Stimulated activated CD8-positive, alpha-beta memory T cell treated with anti-CD3 and anti-CD28 coated beads, Interleukin-4, amount 100 ng/mL, for 1 hour (primary cell): ENCODE measurements around the gene IL1RAPL2.
"Not testable (repeated sequence)": the region's sequence is repeated elsewhere in the genome, so short reads cannot be mapped to it uniquely, and the experiment has no call there.

Experiments
- DNase-seq, 2 donors: peaks; one replicate each; pipeline ENCODE4 v3.0.0-alpha.2; 2020; ENCODE audit warnings: low read depth in 2 of 2, low spot score in 1 of 2

Gene IL1RAPL2

DNA sequence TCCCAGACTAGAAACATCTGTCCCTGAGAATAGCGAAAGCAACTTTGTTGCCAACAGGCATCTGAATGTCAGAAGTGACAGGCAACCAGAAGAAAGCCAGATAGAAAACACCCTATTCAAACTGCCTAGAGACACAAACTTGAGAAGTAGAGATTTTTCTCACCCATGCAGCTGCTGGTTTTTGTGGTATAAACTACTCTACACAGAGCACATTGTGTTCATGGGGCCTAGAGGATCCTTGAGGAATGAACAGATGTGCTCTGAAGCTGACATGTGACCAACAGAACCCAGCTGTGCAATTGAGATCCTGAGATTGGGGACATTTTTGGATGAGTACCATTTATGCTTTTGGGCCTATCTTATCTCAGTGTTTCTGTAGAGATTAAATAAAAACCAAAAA lies 1192.8 kb downstream of the IL1RAPL2 start:
- no peak for DNase-seq

DNA sequence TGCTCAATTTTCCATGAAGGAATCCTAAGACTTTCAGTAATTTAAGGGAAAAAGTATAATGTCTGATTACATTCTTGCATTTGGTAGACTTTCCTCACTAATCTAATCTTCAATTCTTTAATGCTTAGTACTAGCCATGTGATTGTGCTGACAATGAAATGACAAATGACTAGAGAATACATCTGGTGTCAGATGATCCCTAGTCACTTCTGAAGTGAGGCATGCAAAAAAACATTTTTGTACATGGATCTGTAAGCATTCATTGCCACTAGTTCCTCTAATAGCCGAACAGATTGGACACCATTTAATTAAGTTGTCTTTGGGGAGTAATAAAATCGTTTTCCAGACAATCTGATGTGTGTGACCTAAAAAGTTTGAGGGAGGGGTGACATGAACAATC lies 1193.6 kb downstream of the IL1RAPL2 start:
- no peak for DNase-seq

DNA sequence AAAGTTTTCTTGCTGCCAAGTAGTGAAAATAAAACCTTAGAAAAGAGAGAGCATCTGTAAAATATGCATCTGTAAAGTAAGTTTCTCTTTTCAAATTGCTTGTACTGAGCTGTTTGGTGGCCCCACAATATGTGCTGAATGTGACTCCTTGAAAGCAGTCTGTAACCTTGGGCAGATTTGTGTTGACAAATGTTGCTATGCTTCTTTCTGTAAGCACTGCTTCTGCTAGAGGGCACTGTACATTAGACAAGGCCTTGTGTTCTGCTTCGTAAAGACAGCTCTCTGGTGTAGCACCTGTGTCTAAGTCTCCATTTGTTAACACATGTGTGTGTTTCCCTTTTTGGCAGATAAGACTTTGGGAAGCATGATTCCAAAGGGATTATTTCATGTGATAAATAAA lies 1199.7 kb downstream of the IL1RAPL2 start:
- DNase-seq, result no peak

DNA sequence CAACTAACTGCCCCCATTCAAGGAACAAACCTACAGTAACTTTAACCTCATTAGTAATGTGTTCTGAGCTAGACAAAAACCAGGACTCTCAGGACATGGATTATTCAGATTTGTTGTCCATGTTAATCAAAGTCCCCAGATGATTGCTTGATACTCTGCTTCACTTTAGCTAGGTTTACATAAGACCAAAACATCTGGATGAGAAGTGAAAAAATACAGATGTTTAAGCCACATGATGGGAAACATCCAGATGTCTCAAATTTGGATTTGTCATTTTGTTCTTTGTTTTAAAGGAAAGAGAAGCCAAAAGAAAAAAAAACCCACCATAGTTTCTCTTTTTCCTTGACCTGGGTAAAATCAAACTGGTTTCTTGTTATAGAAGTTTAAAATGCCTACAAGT lies 1207.8 kb downstream of the IL1RAPL2 start:
- DNase-seq, result no peak

DNA sequence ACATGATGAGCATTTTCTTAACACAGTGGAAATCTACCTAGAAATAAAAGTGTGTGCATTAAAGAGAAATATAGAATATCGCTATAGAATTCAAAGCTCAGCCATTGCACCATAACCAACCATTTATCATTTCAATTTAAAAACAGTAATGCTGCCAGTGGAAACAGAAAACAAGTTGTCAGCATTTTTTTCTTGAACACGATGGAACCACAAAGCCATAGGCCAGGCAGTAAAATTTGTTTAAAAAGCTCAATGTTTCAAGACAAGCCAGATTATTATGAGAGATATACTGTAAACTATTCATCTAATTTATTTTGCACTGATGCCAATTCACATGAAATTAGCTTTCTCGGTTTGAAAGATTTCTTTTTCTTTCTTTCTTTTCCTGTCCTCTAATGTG lies 1209.7 kb downstream of the IL1RAPL2 start:
- DNase-seq, result no peak

DNA sequence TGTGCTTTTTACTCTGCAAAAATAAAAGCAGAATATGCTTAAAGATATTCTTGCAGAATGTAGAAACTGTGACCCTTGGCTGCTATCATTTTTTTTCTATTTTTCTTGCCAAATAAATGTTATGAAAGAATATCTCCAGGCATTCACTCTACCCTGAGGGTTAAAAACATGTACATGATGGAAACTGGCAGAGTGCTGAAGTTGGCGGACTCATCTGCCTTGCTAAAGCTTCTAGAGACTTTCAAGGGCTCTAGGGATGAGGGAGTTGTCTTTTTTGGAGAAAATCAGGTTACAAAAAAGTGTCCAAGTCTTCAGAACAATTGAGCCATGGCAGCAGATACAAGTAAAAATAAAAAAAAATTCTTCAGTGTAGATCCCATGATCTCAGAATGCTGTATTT lies 1215.8 kb downstream of the IL1RAPL2 start:
- DNase-seq, result no peak

DNA sequence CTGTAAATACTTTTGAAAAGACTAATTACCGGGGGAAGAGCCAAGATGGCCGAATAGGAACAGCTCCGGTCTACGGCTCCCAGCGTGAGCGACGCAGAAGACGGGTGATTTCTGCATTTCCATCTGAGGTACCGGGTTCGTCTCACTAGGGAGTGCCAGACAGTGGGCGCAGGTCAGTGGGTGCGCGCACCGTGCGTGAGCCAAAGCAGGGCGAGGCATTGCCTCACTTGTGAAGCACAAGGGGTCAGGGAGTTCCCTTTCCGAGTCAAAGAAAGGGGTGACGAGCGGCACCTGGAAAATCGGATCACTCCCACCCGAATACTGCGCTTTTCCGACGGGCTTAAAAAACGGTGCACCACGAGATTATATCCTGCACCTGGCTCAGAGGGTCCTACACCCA lies 1230.9 kb downstream of the IL1RAPL2 start:
- not testable (repeated sequence) for DNase-seq

DNA sequence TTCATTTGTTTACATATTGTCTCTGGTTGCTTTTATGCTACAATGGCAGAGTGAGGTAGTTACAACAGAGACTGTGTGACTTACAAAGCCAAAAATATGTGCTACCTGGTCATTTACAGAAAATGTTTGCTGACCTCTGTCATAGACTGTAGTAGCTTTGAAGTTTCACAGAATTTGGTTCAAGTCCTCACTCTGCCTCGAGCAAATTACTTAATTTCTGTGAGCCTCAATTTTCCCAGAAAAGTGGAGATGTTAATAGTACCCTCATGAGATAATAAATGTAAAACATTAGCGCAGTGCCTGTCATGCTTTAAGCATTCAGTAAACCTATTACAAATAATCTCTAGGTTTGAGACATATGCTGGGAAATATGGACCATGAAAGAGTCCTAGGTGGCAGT lies 1237.9 kb downstream of the IL1RAPL2 start:
- DNase-seq, result no peak

DNA sequence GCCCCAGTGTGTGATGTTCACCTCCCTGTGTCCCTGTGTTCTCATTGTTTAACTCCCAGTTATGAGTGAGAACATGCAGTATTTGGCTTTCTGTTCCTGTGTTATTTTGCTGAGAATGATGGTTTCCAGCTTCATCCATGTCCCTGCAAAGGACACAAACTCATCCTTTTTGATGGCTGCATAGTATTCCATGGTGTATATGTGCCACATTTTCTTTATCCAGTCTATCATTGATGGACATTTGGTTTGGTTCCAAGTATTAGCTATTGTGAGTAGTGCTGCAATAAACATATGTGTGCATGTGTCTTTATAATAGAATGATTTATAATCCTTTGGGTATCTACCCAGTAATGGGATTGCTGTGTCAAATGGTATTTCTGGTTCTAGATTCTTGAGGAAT lies 1239.7 kb downstream of the IL1RAPL2 start:
- DNase-seq, result not testable (repeated sequence)

DNA sequence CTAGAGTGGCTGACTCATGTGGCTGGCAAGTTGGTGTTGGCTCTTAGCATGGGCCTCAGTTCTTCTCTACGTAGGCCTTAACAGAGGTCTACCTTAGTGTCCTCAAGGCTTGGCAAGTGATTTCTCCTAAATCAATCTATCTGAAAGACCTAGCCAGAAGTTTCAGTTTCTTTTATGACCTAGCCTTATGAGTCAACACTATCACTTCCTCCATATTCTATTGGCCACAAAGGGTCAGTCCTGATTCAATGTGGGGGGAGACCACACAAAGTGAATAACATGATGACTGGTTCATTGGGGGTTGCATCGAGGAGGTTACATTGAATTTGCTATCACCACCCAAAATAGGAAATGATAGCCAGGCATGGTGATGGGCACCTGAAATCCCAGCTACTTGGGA lies 1250.5 kb downstream of the IL1RAPL2 start:
- DNase-seq, result no peak
